NT2/D1 (cell line): ENCODE measurements around the gene KCNQ5.

Experiments
- YY1 ChIP-seq: IDR thresholded peaks from 2 replicates; pipeline ENCODE4 v1.6.1; 2011; ENCODE audit not compliant: insufficient read length, insufficient read depth
- ZNF274 ChIP-seq: IDR thresholded peaks from 2 replicates; pipeline ENCODE4 v1.6.1; 2011; ENCODE audit warnings: mild to moderate bottlenecking, low read depth, low read length

DNA sequence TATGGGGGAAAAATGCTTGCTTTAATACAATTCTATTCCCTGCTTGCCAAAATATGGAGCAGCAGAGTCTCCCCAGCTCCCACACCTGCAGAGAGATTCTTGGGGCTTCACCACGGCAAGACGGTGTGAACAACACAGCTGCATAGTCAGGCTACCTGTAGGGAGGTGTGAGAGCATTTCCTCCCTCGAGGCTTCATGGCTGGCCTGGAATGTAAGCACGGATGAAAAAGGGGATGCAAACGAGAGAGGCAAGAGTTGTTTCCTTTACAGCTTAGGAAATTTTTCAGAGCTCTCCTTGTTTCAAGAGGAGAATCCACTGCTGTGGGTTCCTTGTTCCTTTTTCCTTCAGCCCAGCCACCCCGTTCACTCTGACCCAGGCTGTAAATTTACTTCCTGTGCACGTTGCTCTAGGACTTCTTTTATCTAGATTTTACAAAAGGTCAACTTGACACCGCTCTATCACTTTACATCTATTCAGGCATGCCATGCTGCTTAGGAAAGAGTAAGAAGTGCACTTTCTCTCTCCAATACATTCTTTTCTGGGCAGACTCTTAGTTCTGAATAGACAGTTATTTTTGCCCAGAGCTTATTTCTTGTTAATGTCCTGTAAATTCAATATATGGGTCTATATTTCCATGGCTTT, 406.4 kb downstream of the KCNQ5 start:
- TF ChIP-seq YY1 (no peak), ZNF274 (no peak)
